Fibroblast of villous mesenchyme (primary cell): Measurements from ENCODE around the gene LAPTM5. TPM values are rescaled to one million over a fixed set of nuclear protein-coding genes. Genes with fewer than 3 reads are reported as not detected.

Experiments used
- DNase-seq: peaks from one replicate; pipeline ENCODE4 v3.0.0-alpha.2; 2010; ENCODE audit warnings: low read depth
- H3K4me3 ChIP-seq: 2 replicates; pipeline ENCODE4 v1.5.1; 2011; ENCODE audit warnings: low read depth, mild to moderate bottlenecking, low read length
- total RNA-seq: library from RNA; depleted of rRNA; stranded (reverse); fragments of >200 nt; gene quantifications from 2 replicates; pipeline ENCODE4 v1.2.3, GENCODE V29; 2012
- TF ChIP-seq, protein P1 (sequence below): IDR thresholded peaks from 2 replicates; pipeline ENCODE4 v1.5.1; 2012; ENCODE audit warnings: low read depth, mild to moderate bottlenecking, low read length; ENCODE audit not compliant: insufficient read depth

Gene LAPTM5
- total RNA-seq, 1 donor, result not detected

DNA sequence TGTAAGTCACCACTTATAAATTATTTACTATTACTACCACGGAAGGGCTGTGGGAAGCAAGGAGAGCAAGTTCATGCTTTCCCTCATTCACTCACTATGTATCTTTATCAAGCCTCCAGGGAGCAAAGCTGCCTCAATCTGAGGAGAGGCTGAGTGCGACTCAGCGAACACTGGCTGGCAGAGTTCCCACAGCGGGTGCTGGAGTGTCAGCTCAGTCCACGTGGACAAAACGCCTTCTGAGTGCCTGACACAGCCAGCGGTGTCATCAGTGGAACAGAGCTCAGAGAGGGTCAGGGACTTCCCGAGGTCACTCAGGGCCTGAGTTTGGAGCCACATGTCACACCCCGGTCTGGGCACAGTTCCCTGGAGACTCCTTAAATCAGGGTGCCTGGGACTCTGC is 51.0 kb downstream of the LAPTM5 start:
- TF ChIP-seq, protein P1, sequence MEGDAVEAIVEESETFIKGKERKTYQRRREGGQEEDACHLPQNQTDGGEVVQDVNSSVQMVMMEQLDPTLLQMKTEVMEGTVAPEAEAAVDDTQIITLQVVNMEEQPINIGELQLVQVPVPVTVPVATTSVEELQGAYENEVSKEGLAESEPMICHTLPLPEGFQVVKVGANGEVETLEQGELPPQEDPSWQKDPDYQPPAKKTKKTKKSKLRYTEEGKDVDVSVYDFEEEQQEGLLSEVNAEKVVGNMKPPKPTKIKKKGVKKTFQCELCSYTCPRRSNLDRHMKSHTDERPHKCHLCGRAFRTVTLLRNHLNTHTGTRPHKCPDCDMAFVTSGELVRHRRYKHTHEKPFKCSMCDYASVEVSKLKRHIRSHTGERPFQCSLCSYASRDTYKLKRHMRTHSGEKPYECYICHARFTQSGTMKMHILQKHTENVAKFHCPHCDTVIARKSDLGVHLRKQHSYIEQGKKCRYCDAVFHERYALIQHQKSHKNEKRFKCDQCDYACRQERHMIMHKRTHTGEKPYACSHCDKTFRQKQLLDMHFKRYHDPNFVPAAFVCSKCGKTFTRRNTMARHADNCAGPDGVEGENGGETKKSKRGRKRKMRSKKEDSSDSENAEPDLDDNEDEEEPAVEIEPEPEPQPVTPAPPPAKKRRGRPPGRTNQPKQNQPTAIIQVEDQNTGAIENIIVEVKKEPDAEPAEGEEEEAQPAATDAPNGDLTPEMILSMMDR, result no peak
- no peak overlapping the region for H3K4me3 ChIP-seq
- peak; percentile 16 for DNase-seq

DNA sequence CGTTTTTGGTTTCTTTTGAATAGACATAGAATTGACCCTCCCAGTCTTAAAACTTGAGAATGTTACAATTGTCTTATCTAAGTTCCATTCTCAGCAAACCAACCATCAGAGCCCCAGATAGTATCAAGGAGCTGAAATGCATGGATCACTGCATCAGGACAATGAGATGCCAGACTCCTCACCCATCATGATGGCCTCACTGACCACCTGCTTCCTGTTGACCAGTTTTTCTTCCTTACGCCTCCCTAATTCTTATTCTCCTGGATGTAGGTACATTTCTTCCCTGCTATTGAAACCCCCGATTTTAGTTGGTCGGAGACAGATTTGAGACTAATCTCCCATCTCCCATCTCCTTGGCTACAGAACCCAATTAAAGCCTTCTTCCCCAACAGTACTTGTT is 51.9 kb downstream of the LAPTM5 start:
- TF ChIP-seq, protein P1, result no peak
- H3K4me3 ChIP-seq, result no peak overlapping the region
- no peak for DNase-seq

DNA sequence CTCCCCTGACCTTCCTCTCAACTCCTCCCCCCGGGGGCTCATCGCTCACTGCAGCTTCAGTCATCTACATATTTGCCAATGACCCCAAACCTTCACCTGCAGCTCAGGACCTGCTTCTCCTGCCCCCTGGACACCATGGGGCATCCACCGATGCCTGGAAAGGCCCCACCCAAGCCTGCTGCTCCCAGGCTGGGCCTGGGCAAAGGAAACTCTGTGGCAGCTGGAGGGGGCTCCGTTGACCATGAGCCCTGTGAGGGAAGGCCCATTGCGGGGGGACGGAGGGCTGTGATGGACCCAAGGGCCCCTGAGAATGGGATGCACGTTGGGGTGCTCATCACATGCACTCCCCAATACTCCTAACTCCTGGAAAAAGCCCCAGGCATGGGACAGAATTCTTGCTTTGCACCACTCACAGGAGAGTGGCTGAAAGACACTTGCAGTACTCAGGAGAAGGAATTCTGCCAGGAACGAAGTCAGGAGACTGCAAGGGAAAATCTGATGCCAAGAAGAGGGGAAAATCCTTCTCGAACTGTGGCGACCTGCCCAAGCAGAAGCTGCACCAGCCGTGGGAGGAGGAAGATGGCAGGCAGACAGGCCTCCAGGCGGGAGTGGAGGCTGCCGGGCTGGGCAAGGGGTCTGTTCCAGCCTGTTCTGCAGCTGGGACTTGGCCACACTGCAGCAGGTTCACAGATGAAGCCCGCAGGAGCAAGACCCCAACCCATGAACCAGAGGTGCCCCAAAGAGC is 52.6 kb downstream of the LAPTM5 start:
- no peak for DNase-seq
- no peak overlapping the region for H3K4me3 ChIP-seq
- TF ChIP-seq, protein P1, result no peak

DNA sequence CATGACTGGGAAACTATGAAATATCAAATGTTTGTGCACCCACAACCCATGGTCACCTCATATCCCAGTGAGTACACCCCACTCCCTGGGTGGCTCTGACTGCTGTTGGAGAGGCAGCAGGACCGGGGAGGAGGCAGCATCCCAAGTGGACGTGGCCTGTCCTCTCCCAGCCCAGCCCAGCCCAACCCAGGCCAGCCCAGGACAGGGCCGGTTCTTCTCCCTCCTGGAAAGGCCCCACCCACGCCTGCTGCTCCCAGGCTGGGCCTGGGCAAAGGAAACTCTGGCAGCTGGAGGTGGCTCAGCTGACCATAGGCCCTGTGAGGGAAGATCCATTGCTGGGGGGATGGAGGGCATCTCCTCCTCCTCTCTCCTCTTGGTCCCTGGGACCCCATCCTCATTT is 53.3 kb downstream of the LAPTM5 start:
- TF ChIP-seq, protein P1, result no peak
- peak; percentile 19 for DNase-seq
- H3K4me3 ChIP-seq, result no peak overlapping the region

DNA sequence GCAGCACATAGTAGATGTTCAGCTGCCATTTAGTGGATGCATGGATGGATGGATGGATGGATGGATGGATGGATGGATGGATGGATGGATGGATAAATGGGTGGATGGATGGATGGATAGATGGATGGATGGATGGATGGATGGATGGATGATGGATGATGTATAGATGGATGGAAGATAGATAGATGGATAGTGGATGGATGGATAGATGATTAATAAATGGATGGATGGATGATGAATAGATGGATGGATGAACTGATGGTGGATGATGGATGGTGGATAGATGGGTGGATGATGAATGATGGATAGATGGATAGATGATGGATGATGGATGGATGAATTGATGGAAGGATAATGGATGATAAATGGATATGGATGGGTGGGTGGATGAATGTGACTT is 54.8 kb downstream of the LAPTM5 start:
- DNase-seq, result no peak
- H3K4me3 ChIP-seq, result no peak overlapping the region
- TF ChIP-seq, protein P1, result no peak

DNA sequence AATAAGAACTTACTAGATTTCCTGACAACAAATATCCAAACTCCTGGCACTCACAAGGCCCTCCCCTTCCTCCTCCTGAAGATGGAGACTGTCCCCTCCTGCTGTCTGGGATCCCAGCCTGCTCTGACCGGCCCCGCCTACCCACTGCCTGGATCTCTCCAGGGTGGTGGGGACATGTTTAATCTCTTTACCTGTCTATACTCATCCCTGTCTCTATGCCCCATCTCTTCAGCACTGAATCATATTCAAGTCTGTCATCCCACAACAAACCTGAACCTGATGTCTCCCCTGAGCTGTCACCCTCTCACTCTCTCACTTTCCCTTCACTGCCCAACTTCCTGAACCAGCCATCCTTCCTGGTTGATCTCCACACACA is 56.3 kb downstream of the LAPTM5 start:
- H3K4me3 ChIP-seq, result no peak overlapping the region
- no peak for DNase-seq
- TF ChIP-seq, protein P1, result no peak
